ENCODE results near the gene CTNNA2.

Gene CTNNA2

GRCh38 chr2:80266231-80266630, 753.4 kb downstream of the CTNNA2 start:
- DNase-seq (ENCODE audit: low read depth, low spot score) = no peak

- DNase-seq (ENCODE audit: low read depth, low spot score) = no peak
Measured at GRCh38 chr2:80269806-80270205, 757.0 kb downstream of the CTNNA2 start.

- no peak for DNase-seq (ENCODE audit: low read depth, low spot score)
Measured at GRCh38 chr2:80280598-80280997, 767.7 kb downstream of the CTNNA2 start.

GRCh38 chr2:80281049-80281448, 768.2 kb downstream of the CTNNA2 start:
- DNase-seq (ENCODE audit: low read depth, low spot score) = no peak

- no peak for DNase-seq (ENCODE audit: low read depth, low spot score)
Measured at GRCh38 chr2:80288576-80288975, 775.7 kb downstream of the CTNNA2 start.

- DNase-seq (ENCODE audit: low read depth, low spot score) = no peak
Measured at GRCh38 chr2:80291656-80292055, 778.8 kb downstream of the CTNNA2 start.

- DNase-seq (ENCODE audit: low read depth, low spot score) = no peak
Measured at GRCh38 chr2:80292474-80292873, 779.6 kb downstream of the CTNNA2 start.

- no peak for DNase-seq (ENCODE audit: low read depth, low spot score)
Measured at GRCh38 chr2:80293039-80293438, 780.2 kb downstream of the CTNNA2 start.

GRCh38 chr2:80298954-80299353, 786.1 kb downstream of the CTNNA2 start:
- no peak for DNase-seq (ENCODE audit: low read depth, low spot score)

GRCh38 chr2:80299661-80300060, 786.8 kb downstream of the CTNNA2 start:
- DNase-seq (ENCODE audit: low read depth, low spot score) = no peak

GRCh38 chr2:80300346-80300745, 787.5 kb downstream of the CTNNA2 start:
- no peak for DNase-seq (ENCODE audit: low read depth, low spot score)

GRCh38 chr2:80300954-80301353, 788.1 kb downstream of the CTNNA2 start:
- DNase-seq (ENCODE audit: low read depth, low spot score) = no peak

- DNase-seq (ENCODE audit: low read depth, low spot score) = no peak
Measured at GRCh38 chr2:80302001-80302313, 789.1 kb downstream of the CTNNA2 start.

- peak; percentile 36 for DNase-seq (ENCODE audit: low read depth, low spot score)
Measured at GRCh38 chr2:80302314-80303005, 789.6 kb downstream of the CTNNA2 start.

- DNase-seq (ENCODE audit: low read depth, low spot score) = peak; percentile 69
Measured at GRCh38 chr2:80303006-80303908, 790.4 kb downstream of the CTNNA2 start.

GRCh38 chr2:80303909-80304837, 791.3 kb downstream of the CTNNA2 start, which contains the start of gene LRRTM1:
LRRTM1 (minus strand) TSS chr2:80304752; CDS start chr2:80303819, 933 bp downstream.
- peak; percentile 68 for DNase-seq (ENCODE audit: low read depth, low spot score)

GRCh38 chr2:80311304-80311703, 798.5 kb downstream of the CTNNA2 start:
- DNase-seq (ENCODE audit: low read depth, low spot score) = no peak

- no peak for DNase-seq (ENCODE audit: low read depth, low spot score)
Measured at GRCh38 chr2:80312282-80312839, 799.5 kb downstream of the CTNNA2 start.

- DNase-seq (ENCODE audit: low read depth, low spot score) = peak; percentile 43
Measured at GRCh38 chr2:80322311-80322920, 809.6 kb downstream of the CTNNA2 start.

GRCh38 chr2:80322958-80323357, 810.1 kb downstream of the CTNNA2 start:
- DNase-seq (ENCODE audit: low read depth, low spot score) = no peak

GRCh38 chr2:80323610-80324009, 810.8 kb downstream of the CTNNA2 start:
- DNase-seq (ENCODE audit: low read depth, low spot score) = no peak

Measured in ELF-1 (cell line).